ENCODE results near the gene PSMA2.

PSMA2 gene

DNA sequence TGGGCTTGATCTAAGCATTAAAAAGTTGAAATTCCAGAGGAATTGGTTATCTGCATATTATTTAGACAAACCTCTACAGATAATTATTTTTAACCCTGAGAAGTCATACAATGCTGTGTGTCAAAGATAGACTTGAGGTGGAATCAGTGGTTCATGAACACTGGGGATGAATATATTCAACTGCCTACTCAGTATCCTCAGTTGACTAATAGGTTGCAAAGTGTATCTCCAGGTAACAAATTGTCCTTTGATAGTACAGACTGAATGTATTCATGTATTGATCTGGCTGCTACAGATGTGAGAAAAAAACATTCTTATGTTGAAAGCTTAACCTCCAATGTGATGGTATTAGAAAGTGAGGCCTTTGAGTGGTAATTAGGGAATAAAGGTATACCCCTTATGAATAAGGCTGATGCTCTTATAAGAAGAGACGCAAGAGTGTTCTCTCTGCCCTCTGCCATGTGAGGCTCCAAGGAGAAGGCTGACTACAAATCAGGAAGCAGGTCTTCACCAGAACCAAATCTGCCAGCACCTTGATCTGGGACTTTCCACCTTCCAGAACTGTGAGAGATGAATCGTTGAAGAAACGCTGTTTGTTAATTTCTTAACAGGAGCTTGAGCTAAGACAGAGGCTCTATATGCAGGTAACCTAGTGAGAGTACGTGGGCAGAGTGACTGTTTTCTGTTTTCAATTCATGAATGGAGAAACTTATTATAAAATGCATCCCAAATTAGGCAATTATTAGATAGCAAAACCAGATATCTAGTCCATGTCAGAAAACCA, 7.7 kb upstream of the PSMA2 start:
- DNase-seq: no peak

DNA sequence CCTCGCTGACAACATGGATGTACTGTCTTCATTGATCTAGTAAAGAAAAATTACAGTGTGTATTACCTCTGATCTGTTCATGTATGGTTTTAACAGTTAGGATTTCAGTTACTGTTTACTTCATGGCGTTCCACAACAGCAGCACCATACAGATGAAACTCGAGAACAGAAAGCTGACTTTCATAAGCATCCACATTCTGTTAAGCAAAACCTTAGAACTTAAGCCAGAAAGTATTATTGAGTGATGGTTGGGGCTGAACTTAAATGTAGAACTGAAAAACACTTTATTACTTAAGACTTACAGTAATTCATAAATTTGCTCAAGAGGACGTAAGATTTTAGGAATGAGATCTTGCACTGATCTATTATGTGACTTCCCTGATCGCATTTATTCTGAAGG, 3.9 kb upstream of the PSMA2 start:
- no peak for DNase-seq

DNA sequence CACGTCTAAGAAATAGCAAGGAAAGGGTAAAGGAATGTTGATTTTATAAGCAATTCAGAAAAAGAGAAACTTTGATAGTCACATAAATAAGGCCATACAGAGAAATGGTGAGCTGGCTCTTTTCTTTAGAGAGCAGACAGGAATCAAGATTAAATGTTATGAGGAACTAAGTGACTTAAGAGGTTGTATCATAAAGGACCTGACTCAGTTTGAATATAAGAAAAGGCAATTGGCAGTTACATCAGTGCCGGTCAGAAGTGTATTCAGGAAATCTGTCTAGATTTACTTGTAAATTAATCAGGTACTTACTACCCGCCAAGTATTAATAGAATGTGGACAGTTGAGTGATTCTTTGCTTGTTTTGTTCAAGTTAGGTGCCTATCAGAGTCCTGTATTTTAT, 2.3 kb upstream of the PSMA2 start:
- DNase-seq: no peak

DNA sequence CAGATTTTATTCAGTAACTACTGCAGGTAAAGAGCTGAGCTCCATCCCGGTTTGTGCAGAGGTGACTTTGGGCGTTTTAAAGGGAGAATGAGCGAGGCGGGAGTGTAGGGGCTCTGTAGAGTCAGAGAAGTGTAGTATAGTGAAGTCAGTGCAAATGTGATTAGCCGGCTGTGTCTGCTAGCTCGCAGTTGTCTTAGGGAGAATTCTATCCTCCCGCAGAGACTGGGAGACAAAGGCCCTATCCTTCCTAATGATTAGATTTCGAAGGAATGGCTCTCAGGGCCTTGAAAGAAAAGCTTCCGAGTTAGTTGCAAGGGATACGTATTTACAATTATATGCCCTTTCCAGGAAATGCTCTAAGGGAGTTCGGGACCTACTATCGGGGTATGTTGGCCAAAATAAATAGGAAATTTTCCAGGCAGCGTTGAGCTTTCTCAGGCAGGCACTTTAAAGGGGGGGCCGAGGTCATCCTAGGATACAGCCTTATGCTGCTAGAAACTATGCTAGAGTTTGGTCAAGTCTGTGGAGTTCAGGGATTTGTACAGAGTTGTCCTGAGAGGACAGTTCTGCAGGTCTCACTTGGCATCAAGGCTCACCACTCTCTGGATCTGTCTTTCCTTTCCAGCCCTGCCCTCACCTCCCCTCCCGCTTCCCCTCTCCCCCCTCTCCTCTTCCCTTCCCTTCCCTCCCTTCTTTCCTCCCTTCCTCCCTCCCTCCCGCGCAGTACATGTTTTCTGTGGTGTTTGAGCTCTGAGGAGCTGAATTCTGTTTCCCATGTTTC, 1.0 kb upstream of the PSMA2 start:
- DNase-seq: no peak

DNA sequence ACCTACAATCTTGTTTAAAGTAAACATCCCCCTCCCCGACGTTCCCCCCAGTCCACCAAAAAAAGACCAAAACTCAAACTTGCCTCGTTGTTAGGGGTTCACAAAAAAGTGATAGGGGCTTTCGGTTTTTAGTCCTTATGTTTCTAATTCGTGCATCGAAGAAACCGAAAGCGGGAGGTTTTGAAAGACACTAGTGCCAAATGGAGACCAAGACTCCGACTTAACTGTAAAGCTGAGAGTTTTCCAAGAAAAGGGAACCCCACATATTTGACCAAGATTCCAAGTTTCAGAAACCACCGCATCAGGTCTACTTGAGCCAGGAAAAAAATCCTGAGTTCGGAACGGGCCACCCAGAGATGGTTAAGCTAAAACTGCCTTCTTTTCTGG, 534 bp downstream of the PSMA2 start:
- DNase-seq: no peak

DNA sequence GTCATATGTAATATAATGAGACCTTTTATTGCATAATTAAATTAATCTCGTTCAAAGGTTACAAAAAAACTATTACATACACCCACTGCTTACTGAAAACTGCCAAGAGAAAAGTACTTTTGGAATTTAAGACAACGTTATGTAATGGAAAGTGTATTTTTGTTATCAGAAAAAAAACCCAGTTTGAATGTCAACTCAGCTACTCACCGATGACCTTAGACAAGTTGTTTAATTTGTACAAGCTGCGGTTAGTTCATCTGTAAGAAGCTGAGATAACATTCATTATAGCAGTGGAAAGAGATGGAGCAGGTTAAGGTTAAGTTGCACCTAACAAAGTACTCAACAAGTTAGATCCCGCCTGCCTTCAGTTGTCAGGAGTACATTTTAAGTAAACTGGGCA, 1.1 kb downstream of the PSMA2 start:
- no peak for DNase-seq

DNA sequence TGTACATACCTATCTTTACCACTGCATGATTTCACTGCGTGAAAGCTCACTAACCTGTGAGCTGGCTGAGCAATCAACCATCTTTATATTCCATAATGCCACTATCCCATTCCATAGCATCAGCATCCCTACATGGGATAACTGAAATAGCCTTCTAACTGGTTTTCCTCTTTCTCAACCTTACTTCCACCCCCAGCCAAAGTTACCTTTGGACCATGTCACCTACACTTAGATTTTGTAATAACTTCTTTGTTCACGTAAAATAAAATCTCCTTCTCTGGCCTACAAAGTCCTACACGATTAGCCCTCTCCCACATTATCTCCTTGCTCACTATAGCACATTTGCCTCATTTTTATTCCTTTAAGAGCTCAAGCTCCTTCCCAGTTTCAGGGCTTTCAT, 2.5 kb downstream of the PSMA2 start:
- no peak for DNase-seq

DNA sequence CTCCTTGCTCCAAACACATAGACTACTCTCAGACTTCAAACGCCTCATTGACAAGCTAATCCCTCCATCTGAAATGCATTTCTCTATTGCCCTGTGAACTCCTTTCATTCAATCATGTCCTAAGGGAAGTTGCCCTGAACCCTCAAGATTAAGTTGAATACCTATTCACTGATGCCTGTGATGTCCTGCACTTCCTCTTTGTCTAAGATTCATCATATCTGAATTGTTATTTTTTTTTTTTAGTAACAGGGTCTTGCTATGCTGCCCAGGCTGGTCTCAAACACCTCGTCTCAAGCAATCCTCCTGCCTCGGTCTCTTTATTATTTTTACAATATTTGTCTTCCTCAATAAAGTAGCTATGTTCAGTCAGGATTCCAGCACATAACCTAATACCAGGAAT, 3.2 kb downstream of the PSMA2 start:
- no peak for DNase-seq

DNA sequence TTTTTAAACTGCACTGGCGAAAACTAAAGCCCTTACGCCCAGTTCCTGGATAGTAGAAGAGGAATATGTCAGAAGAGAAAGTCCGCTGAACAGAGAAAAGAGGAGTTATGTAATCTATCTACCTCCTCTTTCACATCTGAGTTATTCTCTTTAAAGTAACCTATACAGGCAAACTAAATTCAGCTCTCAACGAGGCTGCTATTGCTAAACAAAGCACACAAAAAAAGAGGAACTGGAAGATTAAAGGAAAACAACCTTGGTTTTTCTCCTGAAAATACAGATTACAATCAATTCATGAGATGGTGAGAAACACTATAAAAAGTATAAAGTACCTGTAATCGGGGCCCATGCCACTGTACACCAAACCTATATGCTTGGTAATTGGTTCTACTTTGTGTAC, 5.8 kb downstream of the PSMA2 start:
- no peak for DNase-seq

DNA sequence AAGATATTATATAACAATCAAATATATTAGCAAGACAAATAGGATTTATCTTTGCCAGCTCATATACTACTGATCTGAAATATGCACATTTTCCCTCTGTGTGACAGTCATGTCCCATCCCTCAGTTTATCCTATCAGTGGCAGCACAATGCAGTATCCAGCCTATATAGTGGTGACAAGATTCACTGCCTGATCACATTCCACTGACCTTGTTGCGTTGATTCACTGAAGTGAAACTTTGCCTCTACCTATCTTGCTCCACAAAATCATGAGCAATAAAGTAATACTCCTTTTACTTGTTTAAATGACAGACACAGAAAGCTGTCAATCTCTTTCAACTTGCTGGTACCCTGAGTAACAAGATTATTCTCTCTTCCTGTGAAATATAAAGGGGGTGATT, 6.3 kb downstream of the PSMA2 start:
- no peak for DNase-seq

DNA sequence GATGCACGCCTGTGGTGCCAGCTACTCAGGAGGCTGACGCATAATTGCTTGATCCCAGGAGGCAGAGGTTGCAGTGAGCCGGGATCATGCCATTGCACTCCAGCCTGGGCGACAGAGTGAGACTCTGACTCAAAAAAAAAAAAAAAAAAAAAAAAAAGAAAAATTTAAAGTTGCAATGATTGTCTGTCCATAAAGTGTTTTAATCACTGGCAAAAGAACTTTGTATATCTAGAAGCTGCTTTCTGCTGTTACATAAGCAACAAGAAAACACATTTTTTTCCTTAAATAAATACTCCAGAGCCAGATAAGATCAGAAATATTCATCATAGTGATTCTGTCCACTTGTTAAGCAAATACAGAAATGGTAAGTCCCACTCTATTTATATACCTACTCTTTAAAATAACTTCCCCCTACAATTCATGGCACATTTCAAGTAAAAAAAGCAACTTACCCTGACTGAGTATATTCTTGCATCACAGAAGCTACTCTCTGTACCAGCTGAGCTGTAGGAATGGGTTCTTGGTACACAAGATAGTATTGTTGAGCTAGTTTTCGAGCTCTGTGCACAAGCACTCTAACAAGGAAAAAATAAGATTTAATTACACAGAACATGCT, 7.6 kb downstream of the PSMA2 start:
- no peak for DNase-seq

DNA sequence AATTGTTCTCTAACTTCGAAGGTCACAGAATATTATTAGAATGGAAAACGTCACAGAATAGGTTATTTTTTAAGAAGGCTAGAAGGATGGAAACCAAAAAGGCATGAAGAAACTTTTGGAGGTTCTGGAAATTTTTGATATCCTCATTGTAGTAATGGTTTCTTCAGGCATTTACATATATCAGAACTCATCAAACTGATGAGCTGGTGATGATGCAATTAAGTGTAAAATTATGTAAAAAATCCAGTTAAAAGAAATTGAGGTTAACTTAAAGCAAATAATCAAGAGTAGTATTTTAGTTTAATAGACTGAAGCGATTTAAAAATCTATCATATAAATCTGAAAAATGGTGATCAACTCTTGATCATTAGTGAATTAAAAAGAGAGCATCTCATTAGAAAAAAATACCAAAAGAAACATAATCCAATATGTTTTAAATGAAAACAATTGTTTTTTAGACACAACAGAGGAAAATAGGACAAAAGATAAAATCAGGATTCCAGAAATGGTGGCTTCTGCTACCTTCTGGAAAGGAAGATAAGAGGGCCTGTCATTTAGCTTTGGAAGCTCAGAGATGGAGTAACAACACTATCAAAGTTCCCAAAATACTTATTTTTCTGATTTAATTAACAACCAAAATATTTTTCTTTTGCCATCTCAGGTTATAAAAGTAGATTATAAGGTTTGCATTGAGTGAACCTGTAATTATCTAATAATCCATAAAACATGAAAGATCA, 9.8 kb downstream of the PSMA2 start:
- DNase-seq: no peak

DNA sequence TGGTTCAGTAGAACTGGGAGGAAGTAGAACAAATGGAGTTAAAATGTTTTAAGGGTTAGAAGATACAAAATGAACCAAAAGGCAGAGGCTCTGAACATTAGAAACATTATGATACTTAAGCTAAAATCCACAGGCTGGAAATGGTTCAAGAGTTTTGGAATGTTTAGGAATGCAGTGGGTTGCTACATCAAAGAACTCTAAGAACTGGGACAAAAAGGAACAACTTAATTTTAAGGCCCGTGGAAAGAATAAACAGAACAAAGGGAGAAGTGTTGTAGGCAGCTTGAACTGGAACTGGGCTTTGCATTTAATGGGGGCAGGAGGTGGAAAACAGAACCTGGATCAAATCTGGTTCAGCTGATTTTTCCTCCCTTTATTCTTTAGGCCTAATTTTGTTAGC, 16.6 kb downstream of the PSMA2 start:
- no peak for DNase-seq

DNA sequence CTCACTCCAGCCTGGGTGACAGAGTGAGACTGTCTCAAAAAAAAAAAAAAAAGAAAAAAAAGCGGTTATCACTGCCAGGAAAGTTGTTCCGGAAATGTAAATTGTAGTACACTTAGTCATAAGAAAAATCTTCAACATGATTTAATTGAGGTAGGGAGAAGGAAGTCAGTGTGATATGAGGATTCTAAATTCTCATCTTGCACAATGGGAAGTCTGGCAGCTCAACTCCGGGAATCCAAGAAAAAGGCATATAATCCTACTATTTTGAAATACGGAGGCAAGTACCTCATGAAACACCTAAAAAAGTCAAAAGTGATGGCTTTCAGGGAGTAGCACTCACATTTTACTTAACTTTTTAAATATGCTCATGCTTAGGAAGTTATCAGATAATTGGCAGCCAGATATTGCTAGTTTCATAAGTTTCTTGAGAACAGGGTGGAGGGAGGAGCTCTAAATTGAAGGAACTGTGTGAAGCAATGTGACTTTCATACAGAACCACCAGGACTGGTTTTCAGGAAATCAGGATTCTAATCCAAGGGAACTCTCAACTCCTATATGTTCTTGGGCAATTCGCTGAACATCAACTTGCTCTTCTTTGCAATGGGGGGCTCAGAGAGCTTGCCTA, 17.4 kb downstream of the PSMA2 start:
- DNase-seq: no peak

DNA sequence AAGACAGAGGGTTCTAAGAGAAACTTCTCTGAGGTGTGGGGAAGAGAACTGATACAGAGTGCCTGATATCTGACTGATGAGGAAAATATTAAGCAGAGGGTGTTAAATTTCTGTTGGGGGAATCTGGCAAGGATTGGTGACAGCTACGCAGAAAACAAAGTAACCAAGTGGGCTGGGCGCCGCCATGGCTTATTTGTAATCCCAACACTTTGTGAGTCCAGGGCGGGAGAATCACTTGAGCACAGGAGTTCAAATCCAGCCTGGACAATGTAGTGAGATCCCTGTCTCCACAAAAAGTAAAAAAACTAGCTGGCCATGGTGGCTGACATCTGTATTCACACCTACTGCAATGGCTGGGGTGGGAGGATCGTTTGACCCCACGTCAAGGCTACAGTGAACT, 18.0 kb downstream of the PSMA2 start:
- no peak for DNase-seq

DNA sequence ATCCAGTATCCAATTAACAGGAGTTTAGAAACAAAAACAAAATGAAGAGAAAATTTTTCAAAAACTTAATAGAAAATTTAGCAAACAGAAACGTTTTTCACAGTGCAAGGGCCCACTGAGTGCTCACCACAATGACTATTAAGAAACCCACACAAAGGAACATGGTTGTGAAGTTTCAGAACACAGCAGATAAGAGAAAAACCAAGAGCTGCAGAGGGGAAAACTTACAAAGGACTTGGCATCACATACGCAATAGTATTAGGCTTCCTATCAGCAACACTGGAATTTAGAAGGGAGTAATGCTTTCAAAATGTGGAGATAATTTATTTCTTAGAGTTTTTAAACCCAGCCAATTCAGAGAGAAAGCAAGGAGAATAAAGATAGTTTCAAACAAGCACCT, 18.4 kb downstream of the PSMA2 start:
- DNase-seq: no peak

DNA sequence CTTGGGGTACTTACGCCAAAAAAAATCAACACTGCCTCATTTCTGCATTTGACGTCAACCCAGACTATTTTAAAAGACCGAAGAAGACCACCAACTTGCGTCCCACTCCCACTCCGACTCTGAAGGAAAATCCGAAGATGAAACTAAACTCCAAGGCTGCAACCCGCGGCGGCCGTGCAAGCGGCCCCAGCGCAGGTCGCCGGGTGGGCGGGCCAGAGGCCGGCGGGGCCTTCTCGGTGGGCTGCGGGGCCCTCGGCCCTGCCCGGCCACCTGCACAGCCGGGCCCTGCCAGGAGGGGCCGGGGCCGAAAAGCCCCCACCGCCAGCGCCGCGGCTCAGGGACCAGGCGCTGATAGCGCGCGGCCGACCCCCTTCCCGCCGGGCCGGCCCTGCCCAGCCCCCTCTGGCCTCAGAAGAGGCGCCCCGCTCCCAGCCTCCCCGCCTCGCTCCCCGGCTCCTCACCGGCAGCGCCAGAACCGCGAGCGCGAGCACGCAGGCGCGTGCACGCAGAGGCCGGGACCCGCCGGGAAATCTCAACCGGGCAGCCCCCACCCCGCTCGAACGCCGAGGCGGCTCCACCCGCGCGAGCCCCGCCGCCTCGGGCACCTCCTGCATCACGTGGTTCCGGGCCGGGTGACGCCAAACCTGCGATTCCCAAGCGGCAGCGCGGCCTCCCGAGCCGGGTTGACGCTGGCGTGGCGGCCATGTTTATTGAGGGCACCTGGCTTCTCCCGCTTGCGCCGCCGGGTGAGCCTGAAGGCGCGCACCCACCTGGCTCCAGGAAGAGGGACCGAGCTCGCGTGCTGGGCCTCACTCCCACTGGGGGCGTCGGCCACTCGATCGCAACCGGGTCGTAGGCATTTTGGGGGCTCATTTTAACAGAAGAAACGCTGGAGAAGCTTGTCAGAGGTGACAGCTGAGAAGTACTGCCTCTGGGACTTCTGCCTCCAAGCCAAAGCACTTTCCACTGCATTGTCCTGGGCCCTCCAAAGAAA, 20.2 kb downstream of the PSMA2 start, which contains the start of gene C7orf25:
Gene C7orf25, minus strand, starts transcription at position 617 of the 994 bp plus-strand sequence. CDS start 1,170 bp downstream, outside the sequence.
- DNase-seq: peak; percentile 96

DNA sequence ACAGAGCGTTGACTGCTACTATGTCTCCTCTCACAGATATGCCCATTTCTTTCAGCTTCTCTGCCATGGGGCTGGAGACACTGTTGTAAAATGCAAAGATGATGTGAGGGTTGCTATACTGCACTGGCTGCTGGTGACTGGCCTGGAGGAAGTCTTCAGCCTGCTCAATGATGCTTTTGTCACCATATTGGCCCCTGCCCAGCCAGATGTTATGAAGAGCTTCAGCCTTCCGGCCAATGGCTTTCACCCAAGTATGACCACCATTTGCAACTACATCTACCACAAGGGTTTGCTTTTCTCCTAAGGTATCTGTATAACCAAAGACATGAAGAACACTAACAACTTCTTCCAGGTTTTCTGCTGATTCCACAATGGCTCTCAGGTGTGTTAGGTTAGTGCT, 21.7 kb downstream of the PSMA2 start:
- DNase-seq: no peak

DNA sequence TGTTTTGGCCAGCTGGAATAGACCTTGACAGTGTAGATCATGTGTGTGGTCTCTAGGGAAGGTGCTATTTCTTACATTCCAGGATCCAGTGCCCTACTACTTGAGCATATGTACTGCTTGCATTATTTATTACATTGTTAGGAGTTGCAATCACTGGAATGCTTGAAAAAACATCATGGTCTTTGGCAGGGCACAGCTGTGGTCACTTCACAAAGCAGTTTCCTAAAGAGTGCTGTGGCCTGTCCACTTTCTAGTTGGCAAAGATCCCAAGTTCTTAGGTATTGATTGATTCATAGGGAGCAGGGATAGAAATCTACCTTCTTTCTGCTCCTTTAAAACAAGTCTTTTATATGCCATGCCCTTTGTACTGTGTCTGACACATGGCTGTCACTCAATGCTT, 24.7 kb downstream of the PSMA2 start:
- DNase-seq: no peak

DNA sequence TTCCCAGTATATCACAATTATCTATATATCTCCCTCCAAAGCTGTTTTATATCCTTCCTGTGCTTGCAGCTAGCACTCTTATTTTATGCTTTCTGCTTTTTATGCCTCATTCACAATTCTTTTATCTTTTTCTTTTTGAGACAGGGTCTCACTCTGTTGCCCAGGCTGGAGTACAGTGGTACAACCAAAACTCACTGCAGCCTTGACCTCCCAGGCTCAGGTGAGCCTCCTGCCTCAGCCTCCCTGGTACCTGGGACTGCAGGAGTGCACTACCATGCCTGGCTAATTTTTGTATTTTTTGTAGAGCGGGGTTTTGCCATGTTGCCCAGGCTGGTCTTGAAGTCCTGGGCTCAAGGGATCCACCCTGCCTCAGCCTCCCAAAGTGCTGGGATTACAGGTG, 25.8 kb downstream of the PSMA2 start:
- DNase-seq: no peak

DNA sequence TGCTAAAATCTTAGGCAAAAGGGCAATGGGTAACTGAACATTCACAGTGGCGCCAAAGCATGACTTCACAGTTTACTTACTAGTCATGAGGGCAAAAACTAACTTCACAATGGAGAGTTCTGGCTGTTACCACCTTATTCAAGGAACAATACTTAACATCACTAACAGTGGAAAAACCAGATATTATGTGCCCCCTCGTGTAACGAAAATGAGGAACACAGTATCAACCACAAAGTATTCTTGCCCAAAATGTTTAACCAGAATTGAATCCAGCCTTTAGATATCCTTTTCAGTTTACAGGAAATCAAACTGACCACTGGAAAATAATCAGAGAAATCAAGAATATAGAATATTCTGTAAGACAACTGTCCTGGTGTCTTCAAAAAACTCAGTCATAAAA, 29.6 kb downstream of the PSMA2 start:
- DNase-seq: no peak

DNA sequence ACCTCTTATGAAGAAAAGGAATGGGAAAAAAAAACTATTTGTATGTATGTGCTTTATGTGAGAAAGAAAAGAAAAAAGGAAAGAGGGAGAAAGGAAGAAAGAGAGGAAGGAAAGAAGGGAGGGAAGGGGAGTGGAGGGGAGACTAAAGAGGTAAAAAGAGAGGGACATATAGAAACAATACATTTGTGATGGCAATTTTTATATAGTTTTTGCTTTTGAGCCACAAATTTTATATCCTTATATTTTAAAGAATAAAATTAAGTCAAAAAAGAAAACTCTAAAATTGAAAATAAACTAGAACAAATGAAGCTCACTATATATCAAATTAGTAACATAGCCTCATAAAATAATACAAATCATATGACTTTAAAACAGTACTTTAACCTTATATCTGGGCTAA, 31.1 kb downstream of the PSMA2 start:
- DNase-seq: no peak
